ENCODE results near the gene OBSL1. TPM values are rescaled to one million over a fixed set of nuclear protein-coding genes. Genes with fewer than 3 reads are reported as not detected.

The OBSL1 gene
- total RNA-seq, 2 donors from 2014 or later, result 119 to 185 TPM

- H3K27ac ChIP-seq, result no peak overlapping the region
- H3K36me3 ChIP-seq (replicated peaks in 1 of 2; ENCODE audit: insufficient read depth in 1 of 2, low read depth in 2 of 2), result peaks cover 0 to 8% of the 10 kb centered on the region in 2 donors
- intact Hi-C loops (cut with DNase I), result no loop called here
- no peak for ATAC-seq
- no peak overlapping the region for H3K4me3 ChIP-seq
- WGBS, 2 donors, result 83 to 88% methylated on average over 6 to 15 of the region's 15 CpGs
- no peaks in the 10 kb centered on the region for H3K27me3 ChIP-seq
- no peaks in the 10 kb centered on the region for H3K9me3 ChIP-seq
- no peak for TF ChIP-seq CTCF (IDR thresholded peaks at IDR 0.05)
- TF ChIP-seq POLR2A (IDR thresholded peaks at IDR 0.05), result no peak
- H3K4me1 ChIP-seq, result no peaks in the 10 kb centered on the region
- DNase-seq, result no peak
These were observed 37.1 kb upstream of the OBSL1 start for GRCh38 chr2:219608399-219608964.

- WGBS, 2 donors, result 83 to 95% methylated on average over 4 to 15 of the region's 15 CpGs
- no peaks in the 10 kb centered on the region for H3K4me1 ChIP-seq
- ATAC-seq (no peak), DNase-seq (no peak)
- TF ChIP-seq POLR2A (IDR thresholded peaks at IDR 0.05) (no peak), CTCF (IDR thresholded peaks at IDR 0.05) (no peak)
- H3K36me3 ChIP-seq (replicated peaks in 1 of 2; ENCODE audit: insufficient read depth in 1 of 2, low read depth in 2 of 2), result peaks cover 0 to 8% of the 10 kb centered on the region in 2 donors
- H3K27me3 ChIP-seq, result no peaks in the 10 kb centered on the region
- H3K27ac ChIP-seq, result no peak overlapping the region
- intact Hi-C loops (cut with DNase I), result no loop called here
- no peaks in the 10 kb centered on the region for H3K9me3 ChIP-seq
- no peak overlapping the region for H3K4me3 ChIP-seq
These were observed 36.6 kb upstream of the OBSL1 start for GRCh38 chr2:219607931-219608330.

GRCh38 chr2:219605607-219605954, 34.2 kb upstream of the OBSL1 start:
- intact Hi-C loops (cut with DNase I), result no loop called here
- Histone ChIP-seq H3K27me3 (no peaks in the 10 kb centered on the region), H3K36me3 (replicated peaks in 1 of 2; ENCODE audit: insufficient read depth in 1 of 2, low read depth in 2 of 2) (peaks cover 0 to 8% of the 10 kb centered on the region in 2 donors), H3K9me3 (no peaks in the 10 kb centered on the region), H3K27ac (no peak overlapping the region), H3K4me1 (no peaks in the 10 kb centered on the region), H3K4me3 (no peak overlapping the region)
- ATAC-seq (no peak), DNase-seq (no peak)
- no peak for TF ChIP-seq CTCF (IDR thresholded peaks at IDR 0.05)
- TF ChIP-seq POLR2A (IDR thresholded peaks at IDR 0.05), result no peak
- WGBS, 2 donors, result 80 to 88% methylated on average over 5 to 6 of the region's 6 CpGs

GRCh38 chr2:219603771-219604170, 32.4 kb upstream of the OBSL1 start:
- no peak for TF ChIP-seq CTCF (IDR thresholded peaks at IDR 0.05)
- TF ChIP-seq POLR2A (IDR thresholded peaks at IDR 0.05), result no peak
- Histone ChIP-seq H3K27ac (no peak overlapping the region), H3K36me3 (replicated peaks in 1 of 2; ENCODE audit: insufficient read depth in 1 of 2, low read depth in 2 of 2) (peaks cover 0 to 8% of the 10 kb centered on the region in 2 donors), H3K27me3 (no peaks in the 10 kb centered on the region), H3K4me3 (no peak overlapping the region), H3K4me1 (peaks cover under 1% of the 10 kb centered on the region), H3K9me3 (no peaks in the 10 kb centered on the region)
- intact Hi-C loops (cut with DNase I), result no loop called here
- WGBS, 2 donors, result 77 to 81% methylated on average over 5 of the region's 5 CpGs
- no peak for ATAC-seq
- DNase-seq, result no peak
